Fibroblast of the aortic adventitia (primary cell): ENCODE data around the gene SYT1. TPM values are rescaled to one million over a fixed set of nuclear protein-coding genes. Genes with fewer than 3 reads are reported as not detected.

Source experiments
- DNase-seq: peaks from one replicate; pipeline ENCODE4 v3.0.0-alpha.2; 2010; ENCODE audit warnings: low read depth
- H3K4me3 ChIP-seq: 2 replicates; pipeline ENCODE4 v1.5.1; 2011; ENCODE audit warnings: low read depth, mild to moderate bottlenecking, control low read depth, low read length, moderate library complexity
- CTCF ChIP-seq: IDR thresholded peaks from 2 replicates; pipeline ENCODE4 v1.5.1; 2011; ENCODE audit warnings: mild to moderate bottlenecking, low read length, control low read depth, inconsistent platforms; ENCODE audit not compliant: insufficient read depth
- total RNA-seq: library from RNA; depleted of rRNA; stranded (reverse); fragments of >200 nt; gene quantifications from 2 replicates; pipeline ENCODE4 v1.2.3, GENCODE V29; 2012; ENCODE audit warnings: low replicate concordance

SYT1 gene
- total RNA-seq, 1 donor = 43.3 TPM

GRCh38 chr12:79058342-79058741 is 193.8 kb downstream of the SYT1 start:
- DNase-seq = peak; percentile 67
- H3K4me3 ChIP-seq = no peak overlapping the region
- TF ChIP-seq CTCF = no peak

- H3K4me3 ChIP-seq = no peak overlapping the region
- DNase-seq = no peak
- no peak for TF ChIP-seq CTCF
These were observed 195.0 kb downstream of the SYT1 start for GRCh38 chr12:79059557-79059956.

GRCh38 chr12:79063258-79063657 is 198.7 kb downstream of the SYT1 start:
- peak; percentile 22 for DNase-seq
- no peak for TF ChIP-seq CTCF
- H3K4me3 ChIP-seq = no peak overlapping the region

GRCh38 chr12:79067977-79068376 is 203.4 kb downstream of the SYT1 start:
- TF ChIP-seq CTCF = no peak
- DNase-seq = no peak
- no peak overlapping the region for H3K4me3 ChIP-seq

- DNase-seq = no peak
- no peak for TF ChIP-seq CTCF
- H3K4me3 ChIP-seq = no peak overlapping the region
These were observed 204.4 kb downstream of the SYT1 start for GRCh38 chr12:79069009-79069408.

DNA sequence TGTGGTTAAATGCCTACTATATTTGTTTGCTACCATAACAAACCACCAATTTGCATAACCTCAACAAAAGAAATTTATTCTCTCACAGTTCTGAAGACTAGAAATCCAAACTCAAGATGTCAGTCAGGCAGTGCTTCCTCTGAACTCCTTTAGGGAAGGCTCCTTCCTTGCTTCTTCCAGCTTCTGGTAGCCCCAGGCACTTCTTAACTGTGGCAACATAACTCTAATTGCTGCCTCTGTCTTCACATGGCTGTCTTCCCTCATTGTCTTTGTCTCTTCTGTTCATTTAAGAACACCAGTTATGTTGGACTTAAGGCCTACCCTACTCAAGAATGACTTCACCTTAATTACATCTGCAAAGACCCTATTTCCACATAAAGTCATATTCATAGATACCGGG is 206.9 kb downstream of the SYT1 start:
- no peak for DNase-seq
- no peak for TF ChIP-seq CTCF
- no peak overlapping the region for H3K4me3 ChIP-seq

DNA sequence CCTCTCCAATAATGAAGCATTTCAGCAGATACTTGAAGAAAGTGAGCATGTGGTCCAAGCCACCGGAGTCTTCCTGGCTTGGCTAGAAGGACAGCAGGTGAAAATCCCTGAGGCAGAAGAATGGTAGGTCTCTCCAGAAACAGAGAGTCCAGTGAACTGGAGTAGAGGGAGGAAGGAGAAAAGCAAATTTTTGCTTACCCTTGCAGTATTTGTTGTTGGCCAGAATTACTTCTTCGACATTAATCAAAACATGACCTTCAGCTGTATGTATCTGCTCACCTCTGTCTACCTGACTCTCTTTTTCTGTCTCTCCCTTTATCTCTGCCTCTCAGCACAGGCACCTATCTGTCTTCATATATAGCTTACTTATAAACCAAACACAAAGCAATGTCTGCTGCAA is 208.9 kb downstream of the SYT1 start:
- DNase-seq = no peak
- no peak for TF ChIP-seq CTCF
- H3K4me3 ChIP-seq = no peak overlapping the region
